ENCODE data around the gene BMPER.

- TF ChIP-seq JUNB (IDR thresholded peaks at IDR 0.05) (no peak), POLR2AphosphoS5 (IDR thresholded peaks at IDR 0.05; ENCODE audit: low read length) (no peak), RAD21 (IDR thresholded peaks at IDR 0.05; ENCODE audit: insufficient read depth, low read depth, low read length) (no peak)
Measured at GRCh38 chr7:34135924-34136323, 230.6 kb downstream of the BMPER start.
